ENCODE data around the gene UBB.

DNA sequence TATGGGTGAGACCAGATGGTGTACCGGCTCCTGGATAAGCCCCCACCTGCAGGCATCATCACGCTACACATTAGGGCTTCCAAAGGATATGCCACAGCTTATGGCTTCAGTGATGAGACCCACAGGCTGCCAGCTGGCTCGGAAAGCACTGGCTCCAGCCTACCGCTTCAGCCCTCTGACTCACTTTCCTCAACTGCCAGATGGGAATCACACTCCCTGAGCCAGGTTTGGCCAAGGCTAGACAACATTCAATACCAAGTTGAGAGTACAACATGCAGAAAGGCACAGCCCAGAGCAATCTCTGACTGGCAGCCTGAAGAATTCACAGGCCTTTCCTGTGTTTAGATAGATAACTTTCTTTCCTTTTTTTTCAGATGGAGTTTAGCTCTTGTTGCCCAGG lies 37.9 kb upstream of the UBB start:
- TF ChIP-seq, protein P1, sequence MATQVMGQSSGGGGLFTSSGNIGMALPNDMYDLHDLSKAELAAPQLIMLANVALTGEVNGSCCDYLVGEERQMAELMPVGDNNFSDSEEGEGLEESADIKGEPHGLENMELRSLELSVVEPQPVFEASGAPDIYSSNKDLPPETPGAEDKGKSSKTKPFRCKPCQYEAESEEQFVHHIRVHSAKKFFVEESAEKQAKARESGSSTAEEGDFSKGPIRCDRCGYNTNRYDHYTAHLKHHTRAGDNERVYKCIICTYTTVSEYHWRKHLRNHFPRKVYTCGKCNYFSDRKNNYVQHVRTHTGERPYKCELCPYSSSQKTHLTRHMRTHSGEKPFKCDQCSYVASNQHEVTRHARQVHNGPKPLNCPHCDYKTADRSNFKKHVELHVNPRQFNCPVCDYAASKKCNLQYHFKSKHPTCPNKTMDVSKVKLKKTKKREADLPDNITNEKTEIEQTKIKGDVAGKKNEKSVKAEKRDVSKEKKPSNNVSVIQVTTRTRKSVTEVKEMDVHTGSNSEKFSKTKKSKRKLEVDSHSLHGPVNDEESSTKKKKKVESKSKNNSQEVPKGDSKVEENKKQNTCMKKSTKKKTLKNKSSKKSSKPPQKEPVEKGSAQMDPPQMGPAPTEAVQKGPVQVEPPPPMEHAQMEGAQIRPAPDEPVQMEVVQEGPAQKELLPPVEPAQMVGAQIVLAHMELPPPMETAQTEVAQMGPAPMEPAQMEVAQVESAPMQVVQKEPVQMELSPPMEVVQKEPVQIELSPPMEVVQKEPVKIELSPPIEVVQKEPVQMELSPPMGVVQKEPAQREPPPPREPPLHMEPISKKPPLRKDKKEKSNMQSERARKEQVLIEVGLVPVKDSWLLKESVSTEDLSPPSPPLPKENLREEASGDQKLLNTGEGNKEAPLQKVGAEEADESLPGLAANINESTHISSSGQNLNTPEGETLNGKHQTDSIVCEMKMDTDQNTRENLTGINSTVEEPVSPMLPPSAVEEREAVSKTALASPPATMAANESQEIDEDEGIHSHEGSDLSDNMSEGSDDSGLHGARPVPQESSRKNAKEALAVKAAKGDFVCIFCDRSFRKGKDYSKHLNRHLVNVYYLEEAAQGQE (IDR thresholded peaks at IDR 0.05; ENCODE audit: insufficient read depth in 1 of 2, low read depth in 2 of 2, low read length in 2 of 2) = no peak
- TF ChIP-seq POLR2AphosphoS5 (IDR thresholded peaks at IDR 0.05; ENCODE audit: low read depth, low read length) (no peak), SIN3A (IDR thresholded peaks at IDR 0.05; ENCODE audit: borderline replicate concordance, insufficient read depth, low read length) (no peak), TAF1 (IDR thresholded peaks at IDR 0.05; ENCODE audit: borderline replicate concordance, insufficient read depth, low read length) (no peak)
